A549 treated with AZD9567 at 1 μM for 4 hours (cell line): ENCODE data around the gene RPL37A. TPM values are rescaled to one million over a fixed set of nuclear protein-coding genes. Genes with fewer than 3 reads are reported as not detected.

ENCODE experiments used
- total RNA-seq: library from RNA; stranded (reverse); fragments of 200-300 nt; extraction: Qiagen RNA extraction; gene quantifications from 5 replicates; pipeline ENCODE4 v1.2.3, GENCODE V29; 2022; ENCODE audit not compliant: insufficient read depth

Gene RPL37A
- total RNA-seq: 3,340 to 5,310 TPM (median 4,999 TPM) in 5 replicates

DNA sequence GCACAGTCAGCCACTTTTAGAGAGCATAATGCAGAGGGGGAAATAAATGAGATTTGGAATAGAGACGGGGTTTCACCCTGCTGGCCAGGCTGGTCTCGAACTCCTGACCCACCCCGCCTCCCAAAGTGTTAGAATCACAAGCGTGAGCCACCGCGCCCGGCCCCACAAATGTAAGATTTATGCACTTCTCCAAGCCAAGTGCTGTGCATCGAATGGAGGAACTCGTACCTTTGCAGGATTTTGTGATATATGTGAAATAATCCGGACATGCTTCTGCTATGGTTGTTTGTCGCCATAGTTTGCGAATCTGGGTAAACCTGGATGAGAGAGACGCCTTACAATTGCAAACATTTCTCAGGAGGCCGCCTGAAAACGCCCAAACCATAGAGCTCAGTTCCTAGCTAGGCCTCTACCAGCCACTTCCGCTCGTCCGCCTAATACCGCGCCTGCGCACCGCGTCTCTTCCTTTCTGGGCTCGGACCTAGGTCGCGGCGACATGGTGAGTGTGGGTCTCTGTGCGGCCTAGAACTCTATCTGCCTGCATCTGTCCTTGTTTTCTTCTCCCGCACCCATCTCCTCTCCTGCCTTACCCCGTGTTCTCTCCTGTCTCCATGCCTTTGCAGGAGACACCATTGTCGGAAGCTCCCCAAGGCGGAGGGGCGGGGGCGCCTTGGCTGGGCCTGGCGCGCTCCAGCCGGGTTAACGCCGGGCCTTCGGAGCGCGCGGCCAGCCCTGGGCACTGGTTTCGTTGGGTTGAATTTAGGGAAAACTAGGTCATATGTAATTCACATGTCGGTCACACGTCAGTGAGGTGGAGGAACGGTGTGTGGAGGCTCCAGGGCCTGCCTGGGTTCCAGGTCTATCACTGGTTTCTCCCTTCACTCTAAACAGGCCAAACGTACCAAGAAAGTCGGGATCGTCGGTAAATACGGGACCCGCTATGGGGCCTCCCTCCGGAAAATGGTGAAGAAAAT is at the start of gene RPL37A:
RPL37A (plus strand) TSS at position 466 of the 974 bp plus-strand sequence; CDS start at position 497, 31 bp downstream.

Other genes with a start within 250 kb of the RPL37A start
- gene MARCHF4, start 126.4 kb upstream of the RPL37A start, total RNA-seq: 25.2 to 31.2 TPM (median 30.4 TPM) in 5 replicates
- gene SMARCAL1, start 86.4 kb upstream of the RPL37A start, total RNA-seq: 13.1 to 23.7 TPM (median 14.5 TPM) in 5 replicates
- gene IGFBP2, start 134.6 kb downstream of the RPL37A start, total RNA-seq: 43.3 to 88.6 TPM (median 86.5 TPM) in 5 replicates
- gene IGFBP5, start 196.7 kb downstream of the RPL37A start, total RNA-seq: 0.16 to 0.50 TPM (median 0.23 TPM) in 5 replicates